Memory B cell (primary cell): ENCODE results near the gene PRSS48.
"Not testable (repeated sequence)": the region's sequence is repeated elsewhere in the genome, so short reads cannot be mapped to it uniquely, and the experiment has no call there.

Experiments
- ATAC-seq: fragments of 150-1000 bp; cut with Tn5 transposase; 2 replicates; pipeline ENCODE4 v1.10.0; 2021; ENCODE audit warnings: low read depth, mild to moderate bottlenecking, moderate library complexity
- DNase-seq, 2 donors: peaks; one replicate each; pipeline ENCODE4 v3.0.0; 2022; ENCODE audit warnings: low spot score in 2 of 2
- H3K27ac Mint-ChIP-seq: one replicate; pipeline ENCODE4 v1.8.0; 2022; ENCODE audit warnings: mild to moderate bottlenecking, moderate library complexity, mixed read lengths
- H3K27me3 Mint-ChIP-seq: one replicate; pipeline ENCODE4 v1.8.0; 2022; ENCODE audit warnings: mixed read lengths
- H3K36me3 Mint-ChIP-seq: one replicate; pipeline ENCODE4 v1.8.0; 2022; ENCODE audit warnings: mild to moderate bottlenecking, mixed read lengths
- H3K4me1 Mint-ChIP-seq: one replicate; pipeline ENCODE4 v1.8.0; 2022; ENCODE audit warnings: mixed read lengths
- H3K4me3 Mint-ChIP-seq: one replicate; pipeline ENCODE4 v1.8.0; 2022; ENCODE audit warnings: mild to moderate bottlenecking, moderate library complexity, mixed read lengths
- H3K9me3 Mint-ChIP-seq: one replicate; pipeline ENCODE4 v1.8.0; 2022; ENCODE audit warnings: mixed read lengths

PRSS48 gene

GRCh38 chr4:151250706-151251105, 26.3 kb upstream of the PRSS48 start:
- no peak for ATAC-seq
- H3K27ac Mint-ChIP-seq: no peak overlapping the region
- peaks cover 2% of the 10 kb centered on the region for H3K27me3 Mint-ChIP-seq
- H3K36me3 Mint-ChIP-seq: no peaks in the 10 kb centered on the region
- H3K4me1 Mint-ChIP-seq: no peaks in the 10 kb centered on the region
- no peak for DNase-seq
- H3K4me3 Mint-ChIP-seq: no peak overlapping the region
- H3K9me3 Mint-ChIP-seq: no peaks in the 10 kb centered on the region

- DNase-seq (no peak), ATAC-seq (no peak)
- Mint-ChIP-seq H3K4me3 (no peak overlapping the region), H3K27me3 (peaks cover 2% of the 10 kb centered on the region), H3K4me1 (no peaks in the 10 kb centered on the region), H3K27ac (no peak overlapping the region), H3K9me3 (no peaks in the 10 kb centered on the region), H3K36me3 (no peaks in the 10 kb centered on the region)
These were observed 25.2 kb upstream of the PRSS48 start for GRCh38 chr4:151251603-151252304.

GRCh38 chr4:151255226-151255625, 21.7 kb upstream of the PRSS48 start:
- H3K27ac Mint-ChIP-seq, DNase-seq, H3K4me3 Mint-ChIP-seq, H3K9me3 Mint-ChIP-seq, H3K27me3 Mint-ChIP-seq, H3K36me3 Mint-ChIP-seq, ATAC-seq, H3K4me1 Mint-ChIP-seq: not testable (repeated sequence)

- not testable (repeated sequence) for H3K27me3 Mint-ChIP-seq, ATAC-seq, H3K27ac Mint-ChIP-seq, H3K4me1 Mint-ChIP-seq, DNase-seq, H3K4me3 Mint-ChIP-seq, H3K9me3 Mint-ChIP-seq, H3K36me3 Mint-ChIP-seq
These were observed 21.3 kb upstream of the PRSS48 start for GRCh38 chr4:151255680-151256079.

- DNase-seq: no peak
- ATAC-seq: no peak
- Mint-ChIP-seq H3K27me3 (peaks cover 8% of the 10 kb centered on the region), H3K4me3 (no peak overlapping the region), H3K4me1 (no peaks in the 10 kb centered on the region), H3K36me3 (no peaks in the 10 kb centered on the region), H3K27ac (no peak overlapping the region), H3K9me3 (no peaks in the 10 kb centered on the region)
These were observed 20.8 kb upstream of the PRSS48 start for GRCh38 chr4:151256134-151256533.

GRCh38 chr4:151257704-151258103, 19.3 kb upstream of the PRSS48 start:
- no peak for ATAC-seq
- H3K27ac Mint-ChIP-seq: no peak overlapping the region
- DNase-seq: no peak
- H3K27me3 Mint-ChIP-seq: peaks cover 12% of the 10 kb centered on the region
- H3K36me3 Mint-ChIP-seq: no peaks in the 10 kb centered on the region
- no peaks in the 10 kb centered on the region for H3K4me1 Mint-ChIP-seq
- no peaks in the 10 kb centered on the region for H3K9me3 Mint-ChIP-seq
- H3K4me3 Mint-ChIP-seq: no peak overlapping the region

GRCh38 chr4:151259752-151260151, 17.2 kb upstream of the PRSS48 start:
- Mint-ChIP-seq H3K4me3 (no peak overlapping the region), H3K9me3 (no peaks in the 10 kb centered on the region), H3K27me3 (peaks cover 12% of the 10 kb centered on the region), H3K27ac (no peak overlapping the region), H3K36me3 (no peaks in the 10 kb centered on the region), H3K4me1 (no peaks in the 10 kb centered on the region)
- DNase-seq (no peak), ATAC-seq (no peak)

- no peak overlapping the region for H3K4me3 Mint-ChIP-seq
- no peak for ATAC-seq
- peaks cover 14% of the 10 kb centered on the region for H3K27me3 Mint-ChIP-seq
These were observed 16.4 kb upstream of the PRSS48 start for GRCh38 chr4:151260526-151260925.

GRCh38 chr4:151263455-151263854, 13.5 kb upstream of the PRSS48 start:
- Mint-ChIP-seq H3K27me3 (peaks cover 14% of the 10 kb centered on the region), H3K4me3 (no peak overlapping the region)

More at GRCh38 chr4:151260526-151260925, 16.4 kb upstream of the PRSS48 start:
- no peaks in the 10 kb centered on the region for H3K4me1 Mint-ChIP-seq
- H3K36me3 Mint-ChIP-seq: no peaks in the 10 kb centered on the region
- H3K9me3 Mint-ChIP-seq: no peaks in the 10 kb centered on the region
- no peak for DNase-seq
- no peak overlapping the region for H3K27ac Mint-ChIP-seq

GRCh38 chr4:151266497-151266896, 10.5 kb upstream of the PRSS48 start:
- H3K9me3 Mint-ChIP-seq: no peaks in the 10 kb centered on the region
- H3K4me1 Mint-ChIP-seq: no peaks in the 10 kb centered on the region
- H3K4me3 Mint-ChIP-seq: no peak overlapping the region
- H3K27me3 Mint-ChIP-seq: peaks cover 5% of the 10 kb centered on the region
- no peaks in the 10 kb centered on the region for H3K36me3 Mint-ChIP-seq
- DNase-seq (no peak), ATAC-seq (no peak)
- no peak overlapping the region for H3K27ac Mint-ChIP-seq

More at GRCh38 chr4:151263455-151263854, 13.5 kb upstream of the PRSS48 start:
- Mint-ChIP-seq H3K36me3 (no peaks in the 10 kb centered on the region), H3K27ac (no peak overlapping the region), H3K4me1 (no peaks in the 10 kb centered on the region), H3K9me3 (no peaks in the 10 kb centered on the region)
- ATAC-seq (no peak), DNase-seq (no peak)

GRCh38 chr4:151267104-151267503, 9.9 kb upstream of the PRSS48 start:
- Mint-ChIP-seq H3K27me3 (peaks cover 3% of the 10 kb centered on the region), H3K4me1 (no peaks in the 10 kb centered on the region), H3K4me3 (no peak overlapping the region), H3K9me3 (no peaks in the 10 kb centered on the region), H3K27ac (no peak overlapping the region), H3K36me3 (no peaks in the 10 kb centered on the region)
- DNase-seq (no peak), ATAC-seq (no peak)

GRCh38 chr4:151267822-151268535, 9.0 kb upstream of the PRSS48 start:
- no peaks in the 10 kb centered on the region for H3K36me3 Mint-ChIP-seq

GRCh38 chr4:151268905-151269304, 8.1 kb upstream of the PRSS48 start:
- not testable (repeated sequence) for H3K36me3 Mint-ChIP-seq, H3K27me3 Mint-ChIP-seq, H3K4me1 Mint-ChIP-seq, H3K27ac Mint-ChIP-seq, DNase-seq, H3K4me3 Mint-ChIP-seq, H3K9me3 Mint-ChIP-seq, ATAC-seq

More at GRCh38 chr4:151267822-151268535, 9.0 kb upstream of the PRSS48 start:
- Mint-ChIP-seq H3K27ac (no peak overlapping the region), H3K4me1 (no peaks in the 10 kb centered on the region), H3K27me3 (peaks cover 2% of the 10 kb centered on the region), H3K4me3 (no peak overlapping the region), H3K9me3 (no peaks in the 10 kb centered on the region)
- ATAC-seq: no peak
- DNase-seq: no peak

GRCh38 chr4:151284534-151285245, 7.7 kb downstream of the PRSS48 start:
- Mint-ChIP-seq H3K9me3 (peaks cover 6% of the 10 kb centered on the region), H3K27me3 (no peaks in the 10 kb centered on the region), H3K36me3 (no peaks in the 10 kb centered on the region), H3K4me1 (no peaks in the 10 kb centered on the region), H3K27ac (no peak overlapping the region), H3K4me3 (no peak overlapping the region)
- DNase-seq: no peak
- no peak for ATAC-seq
